ENCODE measurements around the gene TPD52L1.

TPD52L1 gene

GRCh38 chr6:125208625-125209249 is 55.2 kb downstream of the TPD52L1 start:
- DNase-seq (ENCODE audit: low read depth), result no peak
- TF ChIP-seq, protein P1, sequence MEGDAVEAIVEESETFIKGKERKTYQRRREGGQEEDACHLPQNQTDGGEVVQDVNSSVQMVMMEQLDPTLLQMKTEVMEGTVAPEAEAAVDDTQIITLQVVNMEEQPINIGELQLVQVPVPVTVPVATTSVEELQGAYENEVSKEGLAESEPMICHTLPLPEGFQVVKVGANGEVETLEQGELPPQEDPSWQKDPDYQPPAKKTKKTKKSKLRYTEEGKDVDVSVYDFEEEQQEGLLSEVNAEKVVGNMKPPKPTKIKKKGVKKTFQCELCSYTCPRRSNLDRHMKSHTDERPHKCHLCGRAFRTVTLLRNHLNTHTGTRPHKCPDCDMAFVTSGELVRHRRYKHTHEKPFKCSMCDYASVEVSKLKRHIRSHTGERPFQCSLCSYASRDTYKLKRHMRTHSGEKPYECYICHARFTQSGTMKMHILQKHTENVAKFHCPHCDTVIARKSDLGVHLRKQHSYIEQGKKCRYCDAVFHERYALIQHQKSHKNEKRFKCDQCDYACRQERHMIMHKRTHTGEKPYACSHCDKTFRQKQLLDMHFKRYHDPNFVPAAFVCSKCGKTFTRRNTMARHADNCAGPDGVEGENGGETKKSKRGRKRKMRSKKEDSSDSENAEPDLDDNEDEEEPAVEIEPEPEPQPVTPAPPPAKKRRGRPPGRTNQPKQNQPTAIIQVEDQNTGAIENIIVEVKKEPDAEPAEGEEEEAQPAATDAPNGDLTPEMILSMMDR (conservative IDR thresholded peaks at IDR 0.05; ENCODE audit: control insufficient read depth, insufficient read depth, low read depth, low read length), result no peak
- H3K4me3 ChIP-seq (ENCODE audit: control insufficient read depth, low read depth, low read length), result no peak overlapping the region

DNA sequence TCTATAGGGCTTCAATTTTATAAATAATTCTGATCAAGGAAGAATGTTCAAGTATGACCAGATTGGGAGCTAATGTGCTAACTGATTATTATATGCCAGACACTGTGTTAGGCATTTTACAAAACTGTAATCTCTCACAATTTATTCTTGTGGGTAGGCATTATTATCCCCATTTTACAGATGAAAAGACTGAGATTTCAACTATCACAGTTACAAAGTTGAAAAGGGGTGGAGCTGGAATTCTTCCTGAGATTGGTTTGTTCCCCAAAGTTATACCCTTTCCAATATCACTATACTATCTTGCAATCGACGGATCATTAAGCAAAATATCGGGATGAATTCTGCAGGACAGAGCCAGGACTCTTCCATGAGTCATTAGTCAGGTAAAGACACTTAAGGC is 57.1 kb downstream of the TPD52L1 start:
- no peak for DNase-seq (ENCODE audit: low read depth)
- TF ChIP-seq, protein P1 (conservative IDR thresholded peaks at IDR 0.05; ENCODE audit: control insufficient read depth, insufficient read depth, low read depth, low read length), result no peak
- no peak overlapping the region for H3K4me3 ChIP-seq (ENCODE audit: control insufficient read depth, low read depth, low read length)

- TF ChIP-seq, protein P1 (conservative IDR thresholded peaks at IDR 0.05; ENCODE audit: control insufficient read depth, insufficient read depth, low read depth, low read length), result no peak
- H3K4me3 ChIP-seq (ENCODE audit: control insufficient read depth, low read depth, low read length), result no peak overlapping the region
- DNase-seq (ENCODE audit: low read depth), result no peak
These were observed 57.8 kb downstream of the TPD52L1 start for GRCh38 chr6:125211352-125211751.

DNA sequence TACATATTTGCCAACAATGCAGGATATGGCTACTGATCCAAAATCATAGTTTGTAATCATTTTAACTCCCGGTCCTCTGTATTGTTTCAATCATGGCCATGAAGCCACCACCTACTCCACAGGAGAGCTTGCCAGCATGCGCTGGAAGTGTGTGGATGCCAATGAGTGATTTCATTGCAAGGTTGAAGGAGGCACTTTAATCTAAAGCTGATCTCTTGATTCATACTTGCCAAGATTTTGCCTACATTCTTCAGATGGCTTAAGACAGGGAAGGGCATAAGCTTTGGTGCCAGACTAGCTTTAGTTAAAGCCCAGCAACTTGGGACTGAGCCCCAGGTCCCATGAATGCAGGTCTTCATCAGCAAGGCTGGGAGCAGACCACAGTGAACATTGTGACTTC is 58.8 kb downstream of the TPD52L1 start:
- DNase-seq (ENCODE audit: low read depth), result no peak
- no peak overlapping the region for H3K4me3 ChIP-seq (ENCODE audit: control insufficient read depth, low read depth, low read length)
- TF ChIP-seq, protein P1 (conservative IDR thresholded peaks at IDR 0.05; ENCODE audit: control insufficient read depth, insufficient read depth, low read depth, low read length), result no peak

GRCh38 chr6:125213939-125214338 is 60.4 kb downstream of the TPD52L1 start:
- no peak overlapping the region for H3K4me3 ChIP-seq (ENCODE audit: control insufficient read depth, low read depth, low read length)
- TF ChIP-seq, protein P1 (conservative IDR thresholded peaks at IDR 0.05; ENCODE audit: control insufficient read depth, insufficient read depth, low read depth, low read length), result no peak

DNA sequence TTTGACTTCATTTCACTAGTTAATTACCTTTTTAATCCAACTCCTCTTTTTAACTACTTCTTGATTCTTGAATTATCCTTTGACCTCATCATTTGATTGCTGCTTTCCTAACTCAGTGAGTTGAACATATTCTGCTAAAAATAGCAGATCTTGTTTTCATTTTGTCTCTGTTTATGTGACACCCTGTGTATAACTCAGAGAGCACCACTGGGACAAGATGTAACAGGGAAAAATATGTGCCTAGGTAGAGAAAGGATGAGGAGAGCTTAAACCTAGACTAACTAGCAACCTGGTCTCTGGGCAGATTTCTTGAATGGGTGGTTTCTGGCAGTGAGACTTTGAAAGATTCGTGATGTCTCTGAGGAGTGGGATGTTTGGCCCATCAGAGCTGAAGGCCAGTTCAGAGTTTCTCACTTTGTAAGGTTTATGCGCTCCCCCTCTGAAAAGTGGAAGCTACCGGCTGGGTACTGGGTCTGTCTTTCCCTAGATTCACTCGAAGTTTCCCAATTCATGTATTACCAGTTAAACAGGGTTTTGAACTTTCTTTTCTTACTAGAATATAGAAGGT is 61.8 kb downstream of the TPD52L1 start:
- no peak overlapping the region for H3K4me3 ChIP-seq (ENCODE audit: control insufficient read depth, low read depth, low read length)
- TF ChIP-seq, protein P1 (conservative IDR thresholded peaks at IDR 0.05; ENCODE audit: control insufficient read depth, insufficient read depth, low read depth, low read length), result no peak
- DNase-seq (ENCODE audit: low read depth), result no peak

More at GRCh38 chr6:125213939-125214338, 60.4 kb downstream of the TPD52L1 start:
- DNase-seq (ENCODE audit: low read depth), result no peak

All from fibroblast of mammary gland (primary cell).